ENCODE data around the gene SLC2A11. TPM values are rescaled to one million over a fixed set of nuclear protein-coding genes. Genes with fewer than 3 reads are reported as not detected.
A peak's percentile ranks its signal among the peaks of the same experiment; 100 is the strongest.

The SLC2A11 gene
- total and polyA plus RNA-seq, 2 donors from 2014 or later = 23.7 to 28.9 TPM

DNA sequence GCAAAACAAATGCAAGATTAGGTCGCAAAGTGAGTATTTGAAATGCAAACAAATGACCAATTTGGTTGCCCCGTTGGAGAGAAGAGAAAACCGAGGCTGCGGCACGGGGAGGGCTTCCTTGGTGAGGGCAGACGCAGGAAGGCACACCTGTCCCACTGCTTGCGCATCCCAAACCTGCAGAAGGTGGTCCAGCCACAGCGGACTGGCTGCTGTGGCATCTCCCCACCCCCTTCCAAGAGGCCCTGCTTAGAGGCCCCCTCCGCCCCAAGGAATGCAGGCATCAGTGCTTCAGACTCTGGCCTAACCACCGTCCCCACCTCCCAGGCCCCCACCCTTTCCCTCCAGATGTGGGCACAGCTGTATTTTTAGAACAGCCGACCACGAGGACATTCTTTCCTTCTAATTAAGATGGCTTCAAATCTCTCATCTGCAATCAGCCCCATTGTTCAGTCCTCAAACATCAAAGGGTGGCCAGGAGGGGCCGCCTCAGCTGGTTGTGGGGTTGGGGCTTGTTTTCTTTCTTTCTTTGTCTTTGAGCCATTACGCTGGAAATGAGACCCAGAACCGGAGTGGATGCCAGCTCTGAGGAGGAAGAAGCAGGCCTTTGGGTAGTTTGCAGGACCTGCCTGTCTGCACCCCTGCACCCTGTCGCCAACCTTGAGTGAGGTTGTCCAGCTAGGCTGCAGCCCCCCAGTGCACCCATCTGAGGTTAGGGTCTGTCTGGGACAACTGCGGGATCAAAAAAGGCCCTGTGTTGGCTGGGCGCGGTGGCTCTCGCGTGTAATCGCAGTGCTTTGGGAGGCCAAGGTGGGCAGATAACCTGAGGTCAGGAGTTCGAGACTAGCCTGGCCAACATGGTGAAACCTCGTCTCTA is 9.4 kb upstream of the SLC2A11 start:
- Histone ChIP-seq H3K27me3 (ENCODE audit: control insufficient read depth, insufficient read depth, low read length) (no peaks in the 10 kb centered on the region), H3K9ac (ENCODE audit: low read length in 3 of 3) (no peak overlapping the region), H3K36me3 (ENCODE audit: control insufficient read depth in 2 of 3, insufficient read depth in 3 of 3, low read length in 3 of 3) (no peaks in the 10 kb centered on the region), H3K4me1 (ENCODE audit: control insufficient read depth in 2 of 3, insufficient read depth in 2 of 3, low read depth in 1 of 3, low read length in 3 of 3) (peaks cover 0 to 27% (median 0%) of the 10 kb centered on the region in 3 donors), H3K4me3 (ENCODE audit: low read length in 3 of 3) (no peak overlapping the region), H3K9me3 (ENCODE audit: control insufficient read depth in 2 of 3, insufficient read depth in 1 of 3, low read length in 3 of 3) (no peaks in the 10 kb centered on the region), H3K27ac (ENCODE audit: low read depth in 2 of 2, low read length in 2 of 2) (no peak overlapping the region)
- FAIRE-seq = no peak
- intact Hi-C loops (cut with DNase I) = loop anchor here (10.0 kb wide), 1 partner anchor 73 kb away; the partner anchor contains the start of gene MMP11
- DNase-seq = peak in 2 of 5 donors; percentile 38 to 67
- TF ChIP-seq, protein P1, sequence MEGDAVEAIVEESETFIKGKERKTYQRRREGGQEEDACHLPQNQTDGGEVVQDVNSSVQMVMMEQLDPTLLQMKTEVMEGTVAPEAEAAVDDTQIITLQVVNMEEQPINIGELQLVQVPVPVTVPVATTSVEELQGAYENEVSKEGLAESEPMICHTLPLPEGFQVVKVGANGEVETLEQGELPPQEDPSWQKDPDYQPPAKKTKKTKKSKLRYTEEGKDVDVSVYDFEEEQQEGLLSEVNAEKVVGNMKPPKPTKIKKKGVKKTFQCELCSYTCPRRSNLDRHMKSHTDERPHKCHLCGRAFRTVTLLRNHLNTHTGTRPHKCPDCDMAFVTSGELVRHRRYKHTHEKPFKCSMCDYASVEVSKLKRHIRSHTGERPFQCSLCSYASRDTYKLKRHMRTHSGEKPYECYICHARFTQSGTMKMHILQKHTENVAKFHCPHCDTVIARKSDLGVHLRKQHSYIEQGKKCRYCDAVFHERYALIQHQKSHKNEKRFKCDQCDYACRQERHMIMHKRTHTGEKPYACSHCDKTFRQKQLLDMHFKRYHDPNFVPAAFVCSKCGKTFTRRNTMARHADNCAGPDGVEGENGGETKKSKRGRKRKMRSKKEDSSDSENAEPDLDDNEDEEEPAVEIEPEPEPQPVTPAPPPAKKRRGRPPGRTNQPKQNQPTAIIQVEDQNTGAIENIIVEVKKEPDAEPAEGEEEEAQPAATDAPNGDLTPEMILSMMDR (IDR thresholded peaks at IDR 0.05; ENCODE audit: borderline replicate concordance, extremely low read depth, insufficient read depth) = no peak

DNA sequence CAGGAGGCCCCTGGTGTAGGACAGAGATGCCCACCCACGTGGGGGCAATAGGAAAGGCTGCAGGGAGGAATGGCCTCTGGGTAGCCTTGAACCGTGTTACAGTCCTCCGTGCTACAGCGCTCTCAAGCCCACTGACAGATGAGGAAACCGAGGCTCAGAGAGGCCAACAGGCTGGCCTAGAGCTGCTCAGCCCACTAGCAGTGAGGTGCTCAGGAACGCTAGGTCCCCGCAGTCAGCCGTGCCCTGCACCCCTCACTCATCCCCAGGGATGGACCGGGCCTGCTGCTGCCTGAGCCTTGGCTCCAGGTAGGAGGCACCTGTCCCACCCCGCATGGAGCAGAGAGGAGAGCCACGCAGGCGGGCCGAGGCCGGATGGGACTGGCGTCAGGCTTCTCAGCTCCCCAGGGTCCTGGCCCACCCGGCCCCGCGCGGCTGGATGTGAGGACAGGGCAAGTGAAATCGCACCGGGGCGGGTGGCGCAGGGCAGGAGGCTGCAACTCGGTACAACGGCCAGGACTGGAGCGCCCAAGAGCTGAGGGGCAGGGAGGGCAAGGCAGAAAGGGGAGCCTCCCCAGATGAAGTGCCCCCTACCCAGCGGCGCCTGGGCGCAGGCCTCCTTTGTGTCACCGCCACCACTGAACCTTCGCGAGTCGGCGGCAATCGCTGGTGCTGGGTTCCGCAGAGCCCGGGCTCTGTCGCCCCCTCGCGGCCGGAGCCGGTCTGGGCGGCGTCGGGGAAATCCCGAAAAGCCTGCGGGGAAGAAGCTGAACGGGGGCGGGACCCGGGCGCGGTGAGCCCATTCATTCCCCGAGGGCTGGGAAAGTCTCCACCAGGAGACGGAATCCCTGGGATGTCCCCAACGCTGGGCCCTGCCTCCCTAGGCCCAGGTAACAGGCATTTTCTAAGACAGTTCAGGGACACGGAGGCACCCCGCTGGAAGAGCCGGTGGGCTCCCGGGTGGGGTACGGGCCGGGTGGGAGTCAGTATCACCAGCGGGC is 8.4 kb upstream of the SLC2A11 start:
- Histone ChIP-seq H3K27ac (ENCODE audit: low read depth in 2 of 2, low read length in 2 of 2) (no peak overlapping the region), H3K4me1 (ENCODE audit: control insufficient read depth in 2 of 3, insufficient read depth in 2 of 3, low read depth in 1 of 3, low read length in 3 of 3) (peaks cover 0 to 26% (median 0%) of the 10 kb centered on the region in 3 donors), H3K9ac (ENCODE audit: low read length in 3 of 3) (no peak overlapping the region), H3K36me3 (ENCODE audit: control insufficient read depth in 2 of 3, insufficient read depth in 3 of 3, low read length in 3 of 3) (no peaks in the 10 kb centered on the region), H3K9me3 (ENCODE audit: control insufficient read depth in 2 of 3, insufficient read depth in 1 of 3, low read length in 3 of 3) (no peaks in the 10 kb centered on the region), H3K4me3 (ENCODE audit: low read length in 3 of 3) (no peak overlapping the region), H3K27me3 (ENCODE audit: control insufficient read depth, insufficient read depth, low read length) (no peaks in the 10 kb centered on the region)
- TF ChIP-seq, protein P1 (IDR thresholded peaks at IDR 0.05; ENCODE audit: borderline replicate concordance, extremely low read depth, insufficient read depth) = peak; percentile 97
- DNase-seq (peak; percentile 89 to 94 (median 91)), FAIRE-seq (no peak)
- intact Hi-C loops (cut with DNase I) = loop anchor here (10.0 kb wide), 1 partner anchor 75 kb away; the partner anchor contains the start of gene MMP11

DNA sequence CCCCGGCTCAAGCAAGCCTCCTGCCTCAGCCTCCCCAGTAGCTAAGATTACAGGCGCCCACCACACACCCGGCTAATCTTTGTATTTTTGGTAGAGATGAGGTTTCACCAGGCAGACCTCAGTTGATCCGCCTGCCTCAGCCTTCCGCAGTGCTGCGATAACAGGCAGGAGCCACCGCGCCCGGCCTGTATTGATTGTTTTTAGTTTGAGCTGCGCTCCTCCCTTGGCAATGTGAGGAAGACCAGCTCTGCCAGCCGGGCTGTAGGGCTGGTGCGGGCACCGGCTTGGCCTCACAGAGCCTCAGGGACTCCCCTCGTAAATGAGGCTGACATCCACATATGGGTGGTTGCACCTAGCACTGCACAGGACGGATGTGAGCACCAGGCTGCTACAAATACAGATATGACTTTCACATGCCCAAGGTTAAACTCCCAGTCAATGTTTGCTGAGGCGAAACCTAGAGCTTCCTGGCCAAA is 7.5 kb upstream of the SLC2A11 start:
- no peak overlapping the region for H3K4me3 ChIP-seq (ENCODE audit: low read length in 3 of 3)
- FAIRE-seq = no peak
- H3K27ac ChIP-seq (ENCODE audit: low read depth in 2 of 2, low read length in 2 of 2) = no peak overlapping the region
- no peaks in the 10 kb centered on the region for H3K27me3 ChIP-seq (ENCODE audit: control insufficient read depth, insufficient read depth, low read length)
- no peaks in the 10 kb centered on the region for H3K9me3 ChIP-seq (ENCODE audit: control insufficient read depth in 2 of 3, insufficient read depth in 1 of 3, low read length in 3 of 3)
- DNase-seq = peak in 3 of 5 donors; percentile 44 to 76 (median 62)
- intact Hi-C loops (cut with DNase I) = no loop called here
- TF ChIP-seq, protein P1 (IDR thresholded peaks at IDR 0.05; ENCODE audit: borderline replicate concordance, extremely low read depth, insufficient read depth) = no peak
- no peak overlapping the region for H3K9ac ChIP-seq (ENCODE audit: low read length in 3 of 3)
- H3K36me3 ChIP-seq (ENCODE audit: control insufficient read depth in 2 of 3, insufficient read depth in 3 of 3, low read length in 3 of 3) = no peaks in the 10 kb centered on the region
- H3K4me1 ChIP-seq (ENCODE audit: control insufficient read depth in 2 of 3, insufficient read depth in 2 of 3, low read depth in 1 of 3, low read length in 3 of 3) = peaks cover 0 to 17% (median 0%) of the 10 kb centered on the region in 3 donors
